GM21529 (cell line): Measurements from ENCODE around the gene MSRB3.

Experiments
- ATAC-seq: cut with Tn5 transposase; IDR thresholded peaks from one replicate; pipeline ENCODE4 v1.9.1; 2021; ENCODE audit not compliant: unreplicated experiment

Gene MSRB3

GRCh38 chr12:65493913-65494245 lies 215.4 kb downstream of the MSRB3 start:
- ATAC-seq = no peak

- no peak for ATAC-seq
Observed at GRCh38 chr12:65494537-65494936, 216.1 kb downstream of the MSRB3 start.

GRCh38 chr12:65495233-65495632 lies 216.8 kb downstream of the MSRB3 start:
- ATAC-seq = no peak

GRCh38 chr12:65496617-65497016 lies 218.1 kb downstream of the MSRB3 start:
- no peak for ATAC-seq

GRCh38 chr12:65497660-65498059 lies 219.2 kb downstream of the MSRB3 start:
- ATAC-seq = no peak

- no peak for ATAC-seq
Observed at GRCh38 chr12:65499167-65499566, 220.7 kb downstream of the MSRB3 start.

GRCh38 chr12:65500091-65500900 lies 221.8 kb downstream of the MSRB3 start:
- no peak for ATAC-seq

- no peak for ATAC-seq
Observed at GRCh38 chr12:65501093-65501621, 222.7 kb downstream of the MSRB3 start.

- no peak for ATAC-seq
Observed at GRCh38 chr12:65501935-65502334, 223.5 kb downstream of the MSRB3 start.

GRCh38 chr12:65504417-65504816 lies 225.9 kb downstream of the MSRB3 start:
- ATAC-seq = no peak

- no peak for ATAC-seq
Observed at GRCh38 chr12:65505386-65506121, 227.1 kb downstream of the MSRB3 start.

GRCh38 chr12:65508276-65509035 lies 230.0 kb downstream of the MSRB3 start:
- ATAC-seq = no peak

GRCh38 chr12:65510007-65510406 lies 231.5 kb downstream of the MSRB3 start:
- ATAC-seq = no peak

- ATAC-seq = no peak
Observed at GRCh38 chr12:65510584-65511050, 232.1 kb downstream of the MSRB3 start.

- no peak for ATAC-seq
Observed at GRCh38 chr12:65511134-65511834, 232.8 kb downstream of the MSRB3 start.

GRCh38 chr12:65511912-65512311 lies 233.4 kb downstream of the MSRB3 start:
- ATAC-seq = no peak
